ENCODE results near the gene SERINC5.

The SERINC5 gene

GRCh38 chr5:80067016-80067415 lies 188.8 kb downstream of the SERINC5 start:
- no peak for DNase-seq (ENCODE audit: low spot score)

- no peak for DNase-seq (ENCODE audit: low spot score)
Observed at GRCh38 chr5:80064124-80064523, 191.7 kb downstream of the SERINC5 start.
